ENCODE results near the gene ANKRD40CL. TPM values are rescaled to one million over a fixed set of nuclear protein-coding genes. Genes with fewer than 3 reads are reported as not detected.

ANKRD40CL gene
- total RNA-seq, 6 experiments from 2014 or later, result 0.29 TPM; not detected in 5

- no peak for DNase-seq
- Histone ChIP-seq H3K4me3 (no peak overlapping the region), H3K27me3 (no peaks in the 10 kb centered on the region), H3K36me3 (no peaks in the 10 kb centered on the region), H3K27ac (no peak overlapping the region), H3K9me3 (no peaks in the 10 kb centered on the region), H3K4me1 (peaks cover 0 to 16% (median 2%) of the 10 kb centered on the region in 4 donors)
- WGBS (ENCODE audit: insufficient coverage, low coverage, low lambda C conversion rate, missing lambda C conversion rate), result 88% methylated on average over 1 of the region's 2 CpGs
- intact Hi-C loops (cut with DNase I), result loop anchor here (5.0 to 10.0 kb wide), 2 partner anchors 58 to 171 kb away; no protein-coding TSS in a partner anchor
- ATAC-seq, result no peak
- TF ChIP-seq POLR2A (IDR thresholded peaks at IDR 0.05), result no peak
- TF ChIP-seq, protein P1, sequence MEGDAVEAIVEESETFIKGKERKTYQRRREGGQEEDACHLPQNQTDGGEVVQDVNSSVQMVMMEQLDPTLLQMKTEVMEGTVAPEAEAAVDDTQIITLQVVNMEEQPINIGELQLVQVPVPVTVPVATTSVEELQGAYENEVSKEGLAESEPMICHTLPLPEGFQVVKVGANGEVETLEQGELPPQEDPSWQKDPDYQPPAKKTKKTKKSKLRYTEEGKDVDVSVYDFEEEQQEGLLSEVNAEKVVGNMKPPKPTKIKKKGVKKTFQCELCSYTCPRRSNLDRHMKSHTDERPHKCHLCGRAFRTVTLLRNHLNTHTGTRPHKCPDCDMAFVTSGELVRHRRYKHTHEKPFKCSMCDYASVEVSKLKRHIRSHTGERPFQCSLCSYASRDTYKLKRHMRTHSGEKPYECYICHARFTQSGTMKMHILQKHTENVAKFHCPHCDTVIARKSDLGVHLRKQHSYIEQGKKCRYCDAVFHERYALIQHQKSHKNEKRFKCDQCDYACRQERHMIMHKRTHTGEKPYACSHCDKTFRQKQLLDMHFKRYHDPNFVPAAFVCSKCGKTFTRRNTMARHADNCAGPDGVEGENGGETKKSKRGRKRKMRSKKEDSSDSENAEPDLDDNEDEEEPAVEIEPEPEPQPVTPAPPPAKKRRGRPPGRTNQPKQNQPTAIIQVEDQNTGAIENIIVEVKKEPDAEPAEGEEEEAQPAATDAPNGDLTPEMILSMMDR (IDR thresholded peaks at IDR 0.05), result no peak
These were observed 16.6 kb upstream of the ANKRD40CL start for GRCh38 chr17:50783905-50784304.

GRCh38 chr17:50783193-50783660 lies 15.9 kb upstream of the ANKRD40CL start:
- Histone ChIP-seq H3K9me3 (no peaks in the 10 kb centered on the region), H3K4me1 (peaks cover 0 to 16% (median 2%) of the 10 kb centered on the region in 4 donors), H3K4me3 (no peak overlapping the region), H3K36me3 (no peaks in the 10 kb centered on the region), H3K27ac (no peak overlapping the region), H3K27me3 (no peaks in the 10 kb centered on the region)
- intact Hi-C loops (cut with DNase I), result loop anchor here (5.0 to 10.0 kb wide), 2 partner anchors 59 to 172 kb away; no protein-coding TSS in a partner anchor
- WGBS (ENCODE audit: insufficient coverage, low coverage, low lambda C conversion rate, missing lambda C conversion rate), result 11% methylated on average over 7 of the region's 7 CpGs
- TF ChIP-seq, protein P1 (IDR thresholded peaks at IDR 0.05), result peak; percentile 95 to 100 (median 98)
- no peak for TF ChIP-seq POLR2A (IDR thresholded peaks at IDR 0.05)
- ATAC-seq (peak; percentile 90 to 94 (median 94)), DNase-seq (peak; percentile 83 to 88 (median 87))

DNA sequence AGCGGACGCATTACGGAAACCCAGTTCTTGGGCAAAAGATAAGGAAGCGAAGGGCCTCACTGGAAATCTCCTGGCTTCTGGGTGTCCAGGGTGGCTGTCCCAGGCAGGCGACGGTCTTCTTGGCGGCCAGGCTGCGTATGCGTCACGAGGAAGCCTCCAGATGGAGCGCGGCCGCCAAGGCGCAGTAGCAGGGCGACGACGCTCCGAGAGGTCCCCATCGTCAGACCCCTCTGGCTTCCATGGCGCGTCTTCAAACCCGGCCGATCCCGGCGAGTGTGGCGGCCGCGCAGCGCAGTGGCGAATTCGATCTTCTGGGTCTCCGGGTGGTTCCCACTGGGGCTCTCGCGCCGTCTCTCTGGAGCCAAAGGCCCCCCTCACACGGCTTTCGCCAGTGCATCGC lies 13.8 kb upstream of the ANKRD40CL start:
- TF ChIP-seq, protein P1 (IDR thresholded peaks at IDR 0.05), result no peak
- no peak for TF ChIP-seq POLR2A (IDR thresholded peaks at IDR 0.05)
- peaks cover 0 to 14% (median 2%) of the 10 kb centered on the region in 4 donors for H3K4me1 ChIP-seq
- WGBS (ENCODE audit: insufficient coverage, low coverage, low lambda C conversion rate, missing lambda C conversion rate), result 63% methylated on average over 8 of the region's 38 CpGs
- DNase-seq (no peak), ATAC-seq (no peak)
- no peaks in the 10 kb centered on the region for H3K9me3 ChIP-seq
- H3K36me3 ChIP-seq, result no peaks in the 10 kb centered on the region
- peak overlapping the region in 1 of 3 donors; percentile 26 for H3K4me3 ChIP-seq
- H3K27me3 ChIP-seq, result no peaks in the 10 kb centered on the region
- intact Hi-C loops (cut with DNase I), result loop anchor here (5.0 to 10.0 kb wide), 2 partner anchors 61 to 174 kb away; no protein-coding TSS in a partner anchor
- H3K27ac ChIP-seq, result no peak overlapping the region

- TF ChIP-seq POLR2A (IDR thresholded peaks at IDR 0.05), result no peak
- TF ChIP-seq, protein P1 (IDR thresholded peaks at IDR 0.05), result no peak
- Histone ChIP-seq H3K36me3 (no peaks in the 10 kb centered on the region), H3K4me1 (peaks cover 0 to under 1% (median 0%) of the 10 kb centered on the region in 4 donors), H3K4me3 (no peak overlapping the region), H3K9me3 (no peaks in the 10 kb centered on the region), H3K27me3 (no peaks in the 10 kb centered on the region), H3K27ac (no peak overlapping the region)
- intact Hi-C loops (cut with DNase I), result loop anchor here (5.0 to 10.0 kb wide), 2 partner anchors 62 to 175 kb away; no protein-coding TSS in a partner anchor
- DNase-seq, result peak in 1 of 3 donors; percentile 2
- WGBS (ENCODE audit: insufficient coverage, low coverage, low lambda C conversion rate, missing lambda C conversion rate), result 100% methylated on average over 7 of the region's 9 CpGs
- no peak for ATAC-seq
These were observed 12.5 kb upstream of the ANKRD40CL start for GRCh38 chr17:50779747-50780353.
